PC-9 (cell line): ENCODE data around the gene GOT2.

Source experiments
- EZH2 ChIP-seq: fragments of 200-600 bp; sonication (generic); IDR thresholded peaks from 2 replicates; pipeline ENCODE4 v1.8.0; 2017; ENCODE audit warnings: antibody characterized with exemption, low read depth
- TF ChIP-seq, protein P1 (sequence below): fragments of 200-600 bp; sonication (generic); conservative IDR thresholded peaks from 2 replicates; pipeline ENCODE4 v1.6.1; 2017; ENCODE audit warnings: mixed run types, antibody characterized with exemption, mild to moderate bottlenecking, moderate library complexity

DNA sequence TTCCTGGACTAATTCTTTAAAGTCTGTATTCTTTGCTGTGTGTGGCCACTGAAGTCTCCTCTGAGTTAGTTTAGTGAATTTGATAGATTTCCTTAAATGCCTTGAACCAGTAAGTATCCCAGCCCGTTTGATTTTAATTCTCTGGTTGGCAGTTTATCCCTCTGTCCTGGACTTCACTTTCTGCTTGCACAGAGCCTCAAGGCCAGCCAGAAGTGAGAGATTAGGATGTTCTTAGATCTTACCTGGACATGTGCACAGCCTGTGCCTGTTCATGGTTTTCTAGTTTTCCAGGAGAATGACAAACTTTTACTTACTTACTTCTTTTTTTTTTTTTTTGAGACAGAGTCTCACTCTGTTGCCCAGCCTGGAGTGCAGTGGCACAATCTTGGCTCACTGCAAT, 38.7 kb downstream of the GOT2 start:
- TF ChIP-seq, protein P1, sequence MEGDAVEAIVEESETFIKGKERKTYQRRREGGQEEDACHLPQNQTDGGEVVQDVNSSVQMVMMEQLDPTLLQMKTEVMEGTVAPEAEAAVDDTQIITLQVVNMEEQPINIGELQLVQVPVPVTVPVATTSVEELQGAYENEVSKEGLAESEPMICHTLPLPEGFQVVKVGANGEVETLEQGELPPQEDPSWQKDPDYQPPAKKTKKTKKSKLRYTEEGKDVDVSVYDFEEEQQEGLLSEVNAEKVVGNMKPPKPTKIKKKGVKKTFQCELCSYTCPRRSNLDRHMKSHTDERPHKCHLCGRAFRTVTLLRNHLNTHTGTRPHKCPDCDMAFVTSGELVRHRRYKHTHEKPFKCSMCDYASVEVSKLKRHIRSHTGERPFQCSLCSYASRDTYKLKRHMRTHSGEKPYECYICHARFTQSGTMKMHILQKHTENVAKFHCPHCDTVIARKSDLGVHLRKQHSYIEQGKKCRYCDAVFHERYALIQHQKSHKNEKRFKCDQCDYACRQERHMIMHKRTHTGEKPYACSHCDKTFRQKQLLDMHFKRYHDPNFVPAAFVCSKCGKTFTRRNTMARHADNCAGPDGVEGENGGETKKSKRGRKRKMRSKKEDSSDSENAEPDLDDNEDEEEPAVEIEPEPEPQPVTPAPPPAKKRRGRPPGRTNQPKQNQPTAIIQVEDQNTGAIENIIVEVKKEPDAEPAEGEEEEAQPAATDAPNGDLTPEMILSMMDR, result no peak
- TF ChIP-seq EZH2, result no peak
